BLaER1 treated with 17β-estradiol and CSF1 and Interleukin-3, amounts not matched to agents 10 nM and 100 nM (cell line): ENCODE measurements around the gene PTPRN2.

Experiments used
- H3K27ac ChIP-seq, 11 experiments: shearing (Covaris generic); formaldehyde crosslinking; 2 replicates each; pipeline ENCODE4 v1.8.1; 2022
- H3K27me3 ChIP-seq, 11 experiments: shearing (Covaris generic); formaldehyde crosslinking; 2 replicates each; pipeline ENCODE4 v1.8.1; 2022
- H3K36me3 ChIP-seq, 11 experiments: shearing (Covaris generic); formaldehyde crosslinking; 2 replicates each; pipeline ENCODE4 v1.8.1; 2022
- H3K4me1 ChIP-seq, 10 experiments: shearing (Covaris generic); formaldehyde crosslinking; 2 replicates each; pipeline ENCODE4 v1.8.1; 2022
- H3K4me2 ChIP-seq, 11 experiments: shearing (Covaris generic); formaldehyde crosslinking; 2 replicates each; pipeline ENCODE4 v1.8.1; 2022
- H3K4me3 ChIP-seq, 10 experiments: shearing (Covaris generic); formaldehyde crosslinking; 2 replicates each; pipeline ENCODE4 v1.8.1; 2022
- H3K9ac ChIP-seq, 11 experiments: shearing (Covaris generic); formaldehyde crosslinking; 2 replicates each; pipeline ENCODE4 v1.8.1; 2022
- H3K9me3 ChIP-seq, 11 experiments: shearing (Covaris generic); formaldehyde crosslinking; replicated peaks in 1 of 11; 2 replicates each; pipeline ENCODE4 v1.8.1; 2022
- H4K20me1 ChIP-seq, 11 experiments: shearing (Covaris generic); formaldehyde crosslinking; 2 replicates each; pipeline ENCODE4 v1.8.1; 2022
- Cebpa-rat ChIP-seq, 11 experiments: shearing (Covaris generic); IDR thresholded peaks; 2 replicates each; pipeline ENCODE4 v1.8.1; 2022

PTPRN2 gene

GRCh38 chr7:158488181-158488971 lies 99.2 kb downstream of the PTPRN2 start:
- Histone ChIP-seq H3K4me2 (no peak overlapping the region), H3K9me3 (no peaks in the 10 kb centered on the region), H3K4me1 (no peaks in the 10 kb centered on the region), H3K27me3 (no peaks in the 10 kb centered on the region), H3K4me3 (no peak overlapping the region), H3K9ac (no peak overlapping the region), H4K20me1 (no peaks in the 10 kb centered on the region; a peak in 2 of 22 replicates), H3K27ac (no peak overlapping the region), H3K36me3 (no peaks in the 10 kb centered on the region)
- TF ChIP-seq Cebpa-rat (IDR thresholded peaks at IDR 0.05) = no peak

DNA sequence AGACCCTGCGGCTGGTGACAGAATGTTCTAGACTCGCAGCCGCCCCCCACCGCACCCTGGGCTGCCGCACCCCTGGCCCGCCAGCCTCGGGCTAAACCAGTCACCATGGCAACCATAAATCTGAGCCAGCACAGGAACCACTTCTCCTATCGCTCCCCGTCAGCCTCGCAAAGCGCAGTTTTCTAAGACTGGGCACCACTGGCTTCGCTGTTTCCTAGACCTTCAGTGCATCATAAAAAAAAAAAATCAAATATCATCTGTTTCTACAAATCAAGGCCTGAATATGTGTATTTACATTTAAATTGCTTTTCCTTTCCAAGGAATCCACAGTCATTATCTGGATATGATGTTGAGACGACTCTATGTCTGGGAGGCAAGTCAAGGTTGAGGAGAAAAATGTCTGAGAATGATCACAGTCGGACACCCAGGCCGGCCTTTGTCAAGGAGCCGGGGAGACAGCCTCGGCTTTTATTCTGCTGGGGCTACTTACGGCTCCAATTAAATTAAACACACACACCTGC lies 99.9 kb downstream of the PTPRN2 start:
- H3K4me3 ChIP-seq = no peak overlapping the region
- no peaks in the 10 kb centered on the region; a peak in 2 of 22 replicates for H4K20me1 ChIP-seq
- no peaks in the 10 kb centered on the region for H3K36me3 ChIP-seq
- TF ChIP-seq Cebpa-rat (IDR thresholded peaks at IDR 0.05) = no peak
- H3K27ac ChIP-seq = no peak overlapping the region
- no peak overlapping the region for H3K9ac ChIP-seq
- H3K4me1 ChIP-seq = no peaks in the 10 kb centered on the region
- no peak overlapping the region for H3K4me2 ChIP-seq
- H3K9me3 ChIP-seq = no peaks in the 10 kb centered on the region
- H3K27me3 ChIP-seq = no peaks in the 10 kb centered on the region

DNA sequence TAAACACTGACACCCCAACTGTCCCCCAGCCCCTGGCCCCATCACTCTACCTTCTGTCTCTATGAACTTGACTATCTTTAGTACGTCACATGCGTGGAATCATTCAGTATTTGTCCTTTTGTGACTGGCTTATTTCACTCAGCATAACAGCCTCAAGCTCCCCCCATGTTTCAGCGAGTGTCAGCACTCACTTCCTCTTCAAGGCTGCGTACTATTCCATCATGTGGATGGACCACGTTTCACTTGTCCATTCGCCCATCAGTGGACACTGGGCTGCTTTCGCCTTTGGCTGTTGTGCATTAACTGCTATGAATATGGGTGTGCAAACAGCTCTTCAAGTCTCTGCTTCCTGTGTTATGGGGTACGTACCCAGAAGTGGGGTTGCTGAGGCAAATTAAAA lies 100.7 kb downstream of the PTPRN2 start:
- no peak overlapping the region for H3K4me2 ChIP-seq
- H3K4me1 ChIP-seq = no peaks in the 10 kb centered on the region
- no peak overlapping the region for H3K4me3 ChIP-seq
- H3K36me3 ChIP-seq = no peaks in the 10 kb centered on the region
- no peak overlapping the region for H3K27ac ChIP-seq
- no peak for TF ChIP-seq Cebpa-rat (IDR thresholded peaks at IDR 0.05)
- H4K20me1 ChIP-seq = no peaks in the 10 kb centered on the region; a peak in 2 of 22 replicates
- H3K9me3 ChIP-seq = peaks cover 0 to 5% (median 2%) of the 10 kb centered on the region in 11 experiments; a peak in 8 of 22 replicates
- H3K9ac ChIP-seq = no peak overlapping the region
- H3K27me3 ChIP-seq = no peaks in the 10 kb centered on the region

- no peak for TF ChIP-seq Cebpa-rat (IDR thresholded peaks at IDR 0.05)
These were observed 102.7 kb downstream of the PTPRN2 start for GRCh38 chr7:158484801-158485531.

GRCh38 chr7:158482480-158482879 lies 105.1 kb downstream of the PTPRN2 start:
- H3K27ac ChIP-seq = no peak overlapping the region
- no peaks in the 10 kb centered on the region for H3K27me3 ChIP-seq
- H3K9me3 ChIP-seq = peaks cover 16 to 28% (median 21%) of the 10 kb centered on the region in 11 experiments
- no peak overlapping the region for H3K4me2 ChIP-seq
- H3K36me3 ChIP-seq = no peaks in the 10 kb centered on the region
- H3K4me1 ChIP-seq = 0 out of 20 replicates have a peak, but pooled peaks cover 0 to 5% (median 0%) of the 10 kb centered on the region in 10 experiments
- no peak overlapping the region for H3K9ac ChIP-seq
- no peak for TF ChIP-seq Cebpa-rat (IDR thresholded peaks at IDR 0.05)
- no peaks in the 10 kb centered on the region; a peak in 1 of 22 replicates for H4K20me1 ChIP-seq
- no peak overlapping the region for H3K4me3 ChIP-seq

More at GRCh38 chr7:158484801-158485531, 102.7 kb downstream of the PTPRN2 start:
- H3K36me3 ChIP-seq = no peaks in the 10 kb centered on the region
- no peak overlapping the region for H3K9ac ChIP-seq
- H3K4me2 ChIP-seq = no peak overlapping the region
- H3K9me3 ChIP-seq = peaks cover 15 to 25% (median 18%) of the 10 kb centered on the region in 11 experiments
- no peak overlapping the region for H3K4me3 ChIP-seq
- H3K27me3 ChIP-seq = no peaks in the 10 kb centered on the region
- no peaks in the 10 kb centered on the region for H3K4me1 ChIP-seq
- H3K27ac ChIP-seq = no peak overlapping the region
- H4K20me1 ChIP-seq = no peaks in the 10 kb centered on the region; a peak in 2 of 22 replicates

DNA sequence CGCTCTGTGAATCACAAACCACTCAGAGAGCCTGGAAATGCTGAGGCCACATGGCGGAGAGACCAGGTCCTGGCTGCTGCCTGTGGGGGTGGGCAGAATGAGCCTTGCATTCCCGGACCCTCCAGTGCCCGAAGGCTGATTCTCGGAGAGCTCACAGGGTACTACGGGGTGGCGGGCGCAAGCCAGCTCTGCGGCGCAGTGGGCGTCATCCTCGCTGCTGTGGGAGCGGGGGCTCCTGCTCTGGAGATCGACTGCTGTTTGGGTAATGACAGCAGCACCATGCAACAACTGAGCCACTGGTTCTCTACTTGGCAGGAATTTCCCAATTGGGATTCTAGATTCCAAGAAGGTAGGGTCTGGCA lies 108.0 kb downstream of the PTPRN2 start:
- Histone ChIP-seq H3K9ac (no peak overlapping the region), H4K20me1 (no peaks in the 10 kb centered on the region), H3K27me3 (no peaks in the 10 kb centered on the region), H3K4me1 (peaks cover 0 to 19% (median 8%) of the 10 kb centered on the region in 10 experiments; a peak in 7 of 20 replicates), H3K36me3 (no peaks in the 10 kb centered on the region), H3K27ac (no peak overlapping the region), H3K4me2 (no peak overlapping the region), H3K4me3 (no peak overlapping the region), H3K9me3 (peaks cover 16 to 28% (median 21%) of the 10 kb centered on the region in 11 experiments)
- no peak for TF ChIP-seq Cebpa-rat (IDR thresholded peaks at IDR 0.05)

DNA sequence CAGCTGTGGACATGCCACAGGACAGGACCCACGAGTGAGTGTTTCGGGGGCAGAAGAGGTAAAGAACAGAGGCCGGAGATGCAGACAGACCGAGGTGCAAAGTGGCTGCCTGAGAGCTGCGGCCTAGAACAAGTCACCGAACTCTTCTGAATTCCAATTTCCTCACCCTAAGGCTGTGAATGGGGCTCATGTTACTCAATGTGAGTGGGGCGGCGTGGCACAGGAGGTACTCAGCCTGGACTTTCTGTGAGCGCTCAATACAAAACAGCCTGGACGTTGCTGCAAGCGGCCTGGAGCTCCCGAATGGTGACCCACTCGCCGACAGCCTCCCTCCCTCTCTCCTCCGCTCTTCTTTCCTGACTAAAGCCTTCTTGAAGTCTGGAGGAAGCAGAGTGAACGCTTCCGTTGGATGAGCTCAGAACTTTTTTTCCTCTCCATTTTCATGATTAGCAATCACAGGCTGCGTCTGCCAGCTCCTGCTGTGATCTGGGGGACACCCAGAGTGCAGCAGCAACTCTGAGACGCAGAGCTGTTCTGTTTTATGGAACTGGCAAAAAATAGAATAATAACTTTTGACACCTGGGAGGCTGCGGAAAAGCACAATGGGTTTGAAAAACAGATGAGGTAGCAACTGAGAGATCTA lies 108.5 kb downstream of the PTPRN2 start:
- no peak for TF ChIP-seq Cebpa-rat (IDR thresholded peaks at IDR 0.05)
- H3K27me3 ChIP-seq = no peaks in the 10 kb centered on the region
- H3K27ac ChIP-seq = no peak overlapping the region

DNA sequence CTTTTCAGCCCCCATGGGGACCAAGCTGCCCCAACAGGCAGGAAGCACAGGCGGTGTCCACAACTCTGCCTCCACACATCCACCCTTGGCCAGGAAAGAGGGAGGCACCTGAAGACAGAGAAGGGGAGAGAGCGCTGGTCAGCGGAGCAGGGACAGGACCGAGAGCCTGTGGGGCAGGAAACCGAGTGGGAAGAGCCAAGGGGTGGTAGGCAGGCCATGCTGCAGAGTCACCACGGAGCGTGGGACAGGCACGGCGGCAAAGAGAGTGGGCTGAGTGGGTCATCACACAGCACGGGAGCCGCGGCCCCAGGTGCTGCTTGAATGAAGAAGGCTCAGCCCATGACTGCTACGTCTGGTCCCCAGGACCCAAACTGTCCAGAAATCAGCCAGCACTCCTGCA lies 109.8 kb downstream of the PTPRN2 start:
- no peaks in the 10 kb centered on the region for H3K27me3 ChIP-seq

More for the DNA sequence above, 108.5 kb downstream of the PTPRN2 start:
- Histone ChIP-seq H3K36me3 (no peaks in the 10 kb centered on the region), H3K9me3 (peaks cover 16 to 28% (median 21%) of the 10 kb centered on the region in 11 experiments), H3K4me1 (peaks cover 0 to 22% (median 8%) of the 10 kb centered on the region in 10 experiments; a peak in 7 of 20 replicates), H3K4me3 (no peak overlapping the region), H3K4me2 (no peak overlapping the region), H4K20me1 (no peaks in the 10 kb centered on the region), H3K9ac (no peak overlapping the region)

More for the DNA sequence above, 109.8 kb downstream of the PTPRN2 start:
- Histone ChIP-seq H3K4me1 (peaks cover 6 to 30% (median 15%) of the 10 kb centered on the region in 10 experiments; a peak in 17 of 20 replicates), H3K4me3 (no peak overlapping the region), H3K4me2 (no peak overlapping the region), H3K9ac (no peak overlapping the region), H3K9me3 (peaks cover 16 to 28% (median 21%) of the 10 kb centered on the region in 11 experiments), H4K20me1 (no peaks in the 10 kb centered on the region), H3K27ac (no peak overlapping the region), H3K36me3 (no peaks in the 10 kb centered on the region)
- no peak for TF ChIP-seq Cebpa-rat (IDR thresholded peaks at IDR 0.05)
